HepG2 (cell line): ENCODE measurements around the gene RAI2. TPM values are rescaled to one million over a fixed set of nuclear protein-coding genes. Genes with fewer than 3 reads are reported as not detected.

Experiments
- ATAC-seq: fragments of 200-7000 bp; cut with Tn5 transposase; 3 replicates; pipeline ENCODE4 v1.9.1; 2020; ENCODE audit warnings: mild to moderate bottlenecking, moderate library complexity
- BruUV-seq: library from RNA; stranded (reverse); fragments of 400-500 nt; replicated peaks from 2 replicates; lab custom pipeline; 2021; lab: Mats Ljungman, UMichigan
- CTCF ChIA-PET: fragments of 300-600 bp; formaldehyde crosslinking; extraction: SDS; loops from one replicate; lab custom pipeline; 2021; ENCODE audit warnings: low total read pairs, inconsistent platforms, low intra/inter-chr PET ratio; lab: Yijun Ruan, JAX
- POLR2A ChIA-PET: fragments of 350-600 bp; sonication (Branson Sonifier 250); formaldehyde crosslinking; loops from one replicate; lab custom pipeline; 2020; ENCODE audit warnings: antibody characterized with exemption, inconsistent platforms; lab: Yijun Ruan, JAX
- DNase-seq: peaks from one replicate; pipeline ENCODE4 v3.0.0-alpha.2; 2015; ENCODE audit warnings: low spot score
- FAIRE-seq: peaks from 3 replicates; lab custom pipeline; 2011; peaks lifted over from hg19 to GRCh38; lab: Jason Lieb, UNC
- H2AFZ ChIP-seq: one replicate; pipeline ENCODE4 v1.6.1; 2011; ENCODE audit warnings: low read length, inconsistent platforms
- H3K27ac ChIP-seq: fragments of 300-600 bp; 3 replicates; pipeline ENCODE4 v1.8.0; 2011; ENCODE audit warnings: mixed run types, mild to moderate bottlenecking, mixed read lengths, low read length, inconsistent platforms; ENCODE audit not compliant: insufficient read depth; ENCODE audit errors: extremely low read length
- H3K27me3 ChIP-seq, 2 experiments: fragments of 200-600 bp in 1 of 2; 2 replicates in 1 of 2; 3 replicates in 1 of 2; pipeline versions ENCODE4 v1.6.0 to v1.8.0; 2011; ENCODE audit warnings: low read length in 2 of 2, mild to moderate bottlenecking in 2 of 2, moderate library complexity in 2 of 2, inconsistent platforms in 1 of 2; ENCODE audit not compliant: insufficient read depth in 2 of 2, control insufficient read depth in 1 of 2
- H3K36me3 ChIP-seq, 2 experiments: fragments of 200-600 bp in 1 of 2; replicated peaks in 1 of 2; 2 replicates in 1 of 2; 3 replicates in 1 of 2; pipeline versions ENCODE4 v1.5.1 to v1.8.0; 2011; ENCODE audit warnings: low read length in 2 of 2, inconsistent platforms in 1 of 2; ENCODE audit not compliant: insufficient read depth in 2 of 2, control insufficient read depth in 1 of 2
- H3K4me1 ChIP-seq: 2 replicates; pipeline ENCODE4 v1.5.1; 2012; ENCODE audit warnings: low read length, inconsistent platforms; ENCODE audit not compliant: insufficient read depth
- H3K4me2 ChIP-seq: 2 replicates; pipeline ENCODE4 v1.6.0; 2011; ENCODE audit warnings: low read depth, low read length, inconsistent platforms
- H3K4me3 ChIP-seq, 3 experiments: fragments of 200-600 bp in 1 of 3; sonication (generic), shearing (Covaris generic) in 1 of 3; replicated peaks in 1 of 3; 2 replicates each; pipeline ENCODE4 v1.5.1; 2011 to 2016; ENCODE audit warnings: low read length in 3 of 3, inconsistent platforms in 2 of 3, low read depth in 2 of 3, mild to moderate bottlenecking in 2 of 3, control low read depth in 1 of 3, mixed read lengths in 1 of 3; ENCODE audit not compliant: insufficient read depth in 1 of 3
- H3K79me2 ChIP-seq: one replicate; pipeline ENCODE4 v1.6.1; 2011; ENCODE audit warnings: low read length, inconsistent platforms; ENCODE audit not compliant: insufficient read depth
- H3K9ac ChIP-seq: 2 replicates; pipeline ENCODE4 v1.6.0; 2011; ENCODE audit warnings: mild to moderate bottlenecking, low read depth, low read length, inconsistent platforms; ENCODE audit not compliant: insufficient read depth
- H3K9me3 ChIP-seq: 2 replicates; pipeline ENCODE4 v1.5.1; 2012; ENCODE audit warnings: mild to moderate bottlenecking, low read length
- H4K20me1 ChIP-seq: 2 replicates; pipeline ENCODE4 v1.6.0; 2011; ENCODE audit warnings: inconsistent platforms, mild to moderate bottlenecking, low read length, moderate library complexity; ENCODE audit not compliant: insufficient read depth
- GZF1 ChIP-seq: sonication (generic); formaldehyde crosslinking; IDR thresholded peaks from 2 replicates; pipeline ENCODE4 v1.5.1; 2020; ENCODE audit warnings: mild to moderate bottlenecking, missing genetic modification reagents
- HNRNPL ChIP-seq: fragments of 200-400 bp; formaldehyde crosslinking; IDR thresholded peaks from 2 replicates; pipeline ENCODE4 v1.6.1; 2017; ENCODE audit warnings: mild to moderate bottlenecking, low read depth, low read length
- SRF ChIP-seq: IDR thresholded peaks from 2 replicates; pipeline ENCODE4 v1.6.1; 2011; ENCODE audit warnings: mild to moderate bottlenecking, low read depth, low read length, moderate library complexity
- TEAD2 ChIP-seq: sonication (generic); formaldehyde crosslinking; IDR thresholded peaks from 2 replicates; pipeline ENCODE4 v1.9.0; 2021; ENCODE audit warnings: missing genetic modification reagents
- ZNF367 ChIP-seq: sonication (generic); formaldehyde crosslinking; IDR thresholded peaks from 2 replicates; pipeline ENCODE4 v1.4.0; 2020; ENCODE audit warnings: missing genetic modification reagents, borderline replicate concordance
- WGBS: methylation state at CpG from one replicate; pipeline ENCODE4 v1.1.6; 2017; ENCODE audit warnings: low lambda C conversion rate; 5-methylcytosine and 5-hydroxymethylcytosine counted together
- in situ Hi-C: cut with HindIII; loops from 2 replicates; pipeline ENCODE4 v1.10.0; 2017; ENCODE audit warnings: low pct_unique_long_range_greater_than_20kb; ENCODE audit not compliant: extremely low pct_ligation_motif_present
- intact Hi-C: fragments of 100-400 bp; cut with micrococcal nuclease; formaldehyde crosslinking; loops from one replicate; pipeline ENCODE4 v1.10.0; 2022; ENCODE audit not compliant: unreplicated experiment
- polyA plus RNA-seq, 8 experiments: library from polyadenylated mRNA; depleted of rRNA in 3 of 8; stranded (reverse) in 7 of 8; unstranded in 1 of 8; fragments of >200 nt; fragmentation: Illumina TruSeq in 4 of 8; extraction: Trizol in 4 of 8; gene quantifications; 2 replicates each; pipeline versions ENCODE4 v1.2.1 to v1.2.3, GENCODE V29; 2011 to 2016; ENCODE audit warnings: low read depth in 4 of 8, missing spikeins in 1 of 8, mixed read lengths in 1 of 8; ENCODE audit not compliant: insufficient read depth in 1 of 8
- total RNA-seq, 5 experiments: library from RNA; depleted of rRNA; stranded (reverse); fragments of >200 nt; fragmentation: Illumina TruSeq; extraction: Trizol; gene quantifications; 2 replicates each; pipeline ENCODE4 v1.2.3, GENCODE V29; 2016; ENCODE audit warnings: low read depth in 1 of 5
- TF ChIP-seq, protein P1 (sequence below): sonication (generic); formaldehyde crosslinking; IDR thresholded peaks from 2 replicates; pipeline ENCODE4 v1.4.0; 2020; ENCODE audit warnings: missing genetic modification reagents
- TF ChIP-seq, protein P2 (sequence below), 2 experiments: IDR thresholded peaks; 2 replicates each; pipeline ENCODE4 v1.6.1; 2011 to 2012; ENCODE audit warnings: low read length in 2 of 2, borderline replicate concordance in 1 of 2, low read depth in 1 of 2, mild to moderate bottlenecking in 1 of 2, moderate library complexity in 1 of 2
- TF ChIP-seq, protein P3 (sequence below): sonication (generic); formaldehyde crosslinking; conservative IDR thresholded peaks from 2 replicates; pipeline ENCODE4 v1.4.0; 2020; ENCODE audit warnings: missing genetic modification reagents
- TF ChIP-seq, protein P4 (sequence below): sonication (generic); formaldehyde crosslinking; conservative IDR thresholded peaks from 2 replicates; pipeline ENCODE4 v1.4.0; 2020; ENCODE audit warnings: missing genetic modification reagents
- TF ChIP-seq, protein P5 (sequence below): IDR thresholded peaks from 2 replicates; pipeline ENCODE4 v1.6.1; 2016; ENCODE audit warnings: low read depth

RAI2 gene
- total and polyA plus RNA-seq, 2 of the 13 experiments (the other 11 are each of a cell fraction or from before 2014, with no cell fraction given): not detected

DNA sequence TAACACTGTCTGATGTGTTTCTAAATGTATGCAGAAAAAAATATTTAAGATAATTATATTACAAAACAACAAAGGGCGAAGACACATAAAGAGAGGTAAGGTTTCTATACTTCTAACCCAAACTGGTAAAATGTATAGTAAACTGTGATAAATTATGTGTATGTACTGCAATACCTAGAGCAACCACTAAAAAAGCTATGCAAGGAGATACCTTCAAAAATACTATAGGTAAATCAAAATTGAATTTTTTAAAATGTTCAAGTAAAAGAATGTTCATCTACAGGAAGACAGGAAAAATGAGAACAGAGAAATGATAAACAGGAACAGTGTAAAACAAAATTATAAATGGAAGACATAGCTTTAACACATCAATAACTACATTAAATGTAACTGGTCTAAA lies 27.3 kb upstream of the RAI2 start (continued):
- TF ChIP-seq, protein P1, sequence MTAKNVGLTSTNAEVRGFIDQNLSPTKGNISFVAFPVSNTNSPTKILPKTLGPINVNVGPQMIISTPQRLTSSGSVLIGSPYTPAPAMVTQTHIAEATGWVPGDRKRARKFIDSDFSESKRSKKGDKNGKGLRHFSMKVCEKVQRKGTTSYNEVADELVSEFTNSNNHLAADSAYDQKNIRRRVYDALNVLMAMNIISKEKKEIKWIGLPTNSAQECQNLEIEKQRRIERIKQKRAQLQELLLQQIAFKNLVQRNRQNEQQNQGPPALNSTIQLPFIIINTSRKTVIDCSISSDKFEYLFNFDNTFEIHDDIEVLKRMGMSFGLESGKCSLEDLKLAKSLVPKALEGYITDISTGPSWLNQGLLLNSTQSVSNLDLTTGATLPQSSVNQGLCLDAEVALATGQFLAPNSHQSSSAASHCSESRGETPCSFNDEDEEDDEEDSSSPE: no peak
- TF ChIP-seq, protein P2, sequence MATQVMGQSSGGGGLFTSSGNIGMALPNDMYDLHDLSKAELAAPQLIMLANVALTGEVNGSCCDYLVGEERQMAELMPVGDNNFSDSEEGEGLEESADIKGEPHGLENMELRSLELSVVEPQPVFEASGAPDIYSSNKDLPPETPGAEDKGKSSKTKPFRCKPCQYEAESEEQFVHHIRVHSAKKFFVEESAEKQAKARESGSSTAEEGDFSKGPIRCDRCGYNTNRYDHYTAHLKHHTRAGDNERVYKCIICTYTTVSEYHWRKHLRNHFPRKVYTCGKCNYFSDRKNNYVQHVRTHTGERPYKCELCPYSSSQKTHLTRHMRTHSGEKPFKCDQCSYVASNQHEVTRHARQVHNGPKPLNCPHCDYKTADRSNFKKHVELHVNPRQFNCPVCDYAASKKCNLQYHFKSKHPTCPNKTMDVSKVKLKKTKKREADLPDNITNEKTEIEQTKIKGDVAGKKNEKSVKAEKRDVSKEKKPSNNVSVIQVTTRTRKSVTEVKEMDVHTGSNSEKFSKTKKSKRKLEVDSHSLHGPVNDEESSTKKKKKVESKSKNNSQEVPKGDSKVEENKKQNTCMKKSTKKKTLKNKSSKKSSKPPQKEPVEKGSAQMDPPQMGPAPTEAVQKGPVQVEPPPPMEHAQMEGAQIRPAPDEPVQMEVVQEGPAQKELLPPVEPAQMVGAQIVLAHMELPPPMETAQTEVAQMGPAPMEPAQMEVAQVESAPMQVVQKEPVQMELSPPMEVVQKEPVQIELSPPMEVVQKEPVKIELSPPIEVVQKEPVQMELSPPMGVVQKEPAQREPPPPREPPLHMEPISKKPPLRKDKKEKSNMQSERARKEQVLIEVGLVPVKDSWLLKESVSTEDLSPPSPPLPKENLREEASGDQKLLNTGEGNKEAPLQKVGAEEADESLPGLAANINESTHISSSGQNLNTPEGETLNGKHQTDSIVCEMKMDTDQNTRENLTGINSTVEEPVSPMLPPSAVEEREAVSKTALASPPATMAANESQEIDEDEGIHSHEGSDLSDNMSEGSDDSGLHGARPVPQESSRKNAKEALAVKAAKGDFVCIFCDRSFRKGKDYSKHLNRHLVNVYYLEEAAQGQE (IDR thresholded peaks at IDR 0.05; ENCODE audit: borderline replicate concordance in 1 of 2, low read depth in 1 of 2, low read length in 2 of 2): no peak
- TF ChIP-seq, protein P3, sequence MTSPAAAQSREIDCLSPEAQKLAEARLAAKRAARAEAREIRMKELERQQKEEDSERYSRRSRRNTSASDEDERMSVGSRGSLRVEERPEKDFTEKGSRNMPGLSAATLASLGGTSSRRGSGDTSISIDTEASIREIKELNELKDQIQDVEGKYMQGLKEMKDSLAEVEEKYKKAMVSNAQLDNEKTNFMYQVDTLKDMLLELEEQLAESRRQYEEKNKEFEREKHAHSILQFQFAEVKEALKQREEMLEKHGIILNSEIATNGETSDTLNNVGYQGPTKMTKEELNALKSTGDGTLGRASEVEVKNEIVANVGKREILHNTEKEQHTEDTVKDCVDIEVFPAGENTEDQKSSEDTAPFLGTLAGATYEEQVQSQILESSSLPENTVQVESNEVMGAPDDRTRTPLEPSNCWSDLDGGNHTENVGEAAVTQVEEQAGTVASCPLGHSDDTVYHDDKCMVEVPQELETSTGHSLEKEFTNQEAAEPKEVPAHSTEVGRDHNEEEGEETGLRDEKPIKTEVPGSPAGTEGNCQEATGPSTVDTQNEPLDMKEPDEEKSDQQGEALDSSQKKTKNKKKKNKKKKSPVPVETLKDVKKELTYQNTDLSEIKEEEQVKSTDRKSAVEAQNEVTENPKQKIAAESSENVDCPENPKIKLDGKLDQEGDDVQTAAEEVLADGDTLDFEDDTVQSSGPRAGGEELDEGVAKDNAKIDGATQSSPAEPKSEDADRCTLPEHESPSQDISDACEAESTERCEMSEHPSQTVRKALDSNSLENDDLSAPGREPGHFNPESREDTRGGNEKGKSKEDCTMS (CRISPR knock-in tag): no peak

DNA sequence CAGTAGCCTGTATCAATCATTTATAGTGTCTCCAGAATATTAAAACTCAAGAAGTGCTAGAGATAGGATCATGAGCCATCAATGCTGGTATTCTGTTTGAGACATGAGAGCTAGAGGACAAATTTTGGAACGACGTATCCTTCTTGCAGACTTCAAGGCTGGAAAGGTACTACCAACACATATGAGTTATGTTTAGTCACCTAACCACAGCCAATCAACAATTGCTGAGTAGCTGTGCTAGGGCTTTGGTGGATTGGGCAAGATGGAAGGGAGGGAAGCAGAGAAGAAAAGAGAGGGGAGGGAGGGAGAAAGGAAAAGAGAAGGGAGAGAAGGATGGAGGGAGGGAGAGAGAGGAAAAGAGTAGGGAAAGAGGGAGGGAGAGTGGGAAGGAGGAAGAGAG lies 21.6 kb upstream of the RAI2 start:
- ChIA-PET POLR2A (no interaction called here), CTCF (no interaction called here)
- H3K27ac ChIP-seq: no peak overlapping the region
- no peaks in the 10 kb centered on the region for H3K9me3 ChIP-seq
- in situ Hi-C loops (no loop called here), intact Hi-C loops (no loop called here)
- no peak overlapping the region for H3K9ac ChIP-seq
- BruUV-seq: no TSS peak
- no peak overlapping the region for H3K4me3 ChIP-seq
- no peak for FAIRE-seq
- 0% methylated on average over 2 of the region's 2 CpGs for WGBS
- H4K20me1 ChIP-seq: no peaks in the 10 kb centered on the region
- DNase-seq: no peak
- no peaks in the 10 kb centered on the region for H3K36me3 ChIP-seq
- ATAC-seq: no peak
- no peak overlapping the region for H3K4me2 ChIP-seq
- H3K4me1 ChIP-seq: no peaks in the 10 kb centered on the region
- no peaks in the 10 kb centered on the region for H3K27me3 ChIP-seq
- H2AFZ ChIP-seq: no peak overlapping the region
- H3K79me2 ChIP-seq: no peaks in the 10 kb centered on the region
- no peak for TF ChIP-seq ZNF367 (CRISPR knock-in tag)
- TF ChIP-seq, protein P4, sequence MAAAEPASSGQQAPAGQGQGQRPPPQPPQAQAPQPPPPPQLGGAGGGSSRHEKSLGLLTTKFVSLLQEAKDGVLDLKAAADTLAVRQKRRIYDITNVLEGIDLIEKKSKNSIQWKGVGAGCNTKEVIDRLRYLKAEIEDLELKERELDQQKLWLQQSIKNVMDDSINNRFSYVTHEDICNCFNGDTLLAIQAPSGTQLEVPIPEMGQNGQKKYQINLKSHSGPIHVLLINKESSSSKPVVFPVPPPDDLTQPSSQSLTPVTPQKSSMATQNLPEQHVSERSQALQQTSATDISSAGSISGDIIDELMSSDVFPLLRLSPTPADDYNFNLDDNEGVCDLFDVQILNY: no peak
- no peak for TF ChIP-seq TEAD2 (CRISPR knock-in tag)
- TF ChIP-seq SRF: no peak
- TF ChIP-seq GZF1: no peak
- TF ChIP-seq HNRNPL: no peak
- TF ChIP-seq, protein P5, sequence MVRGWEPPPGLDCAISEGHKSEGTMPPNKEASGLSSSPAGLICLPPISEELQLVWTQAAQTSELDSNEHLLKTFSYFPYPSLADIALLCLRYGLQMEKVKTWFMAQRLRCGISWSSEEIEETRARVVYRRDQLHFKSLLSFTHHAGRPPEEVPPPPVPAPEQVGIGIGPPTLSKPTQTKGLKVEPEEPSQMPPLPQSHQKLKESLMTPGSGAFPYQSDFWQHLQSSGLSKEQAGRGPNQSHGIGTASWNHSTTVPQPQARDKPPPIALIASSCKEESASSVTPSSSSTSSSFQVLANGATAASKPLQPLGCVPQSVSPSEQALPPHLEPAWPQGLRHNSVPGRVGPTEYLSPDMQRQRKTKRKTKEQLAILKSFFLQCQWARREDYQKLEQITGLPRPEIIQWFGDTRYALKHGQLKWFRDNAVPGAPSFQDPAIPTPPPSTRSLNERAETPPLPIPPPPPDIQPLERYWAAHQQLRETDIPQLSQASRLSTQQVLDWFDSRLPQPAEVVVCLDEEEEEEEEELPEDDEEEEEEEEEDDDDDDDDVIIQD: no peak
